EH (cell line): ENCODE data around the gene LPGAT1.
A peak's percentile ranks its signal among the peaks of the same experiment; 100 is the strongest.
"Not testable (repeated sequence)": the region's sequence is repeated elsewhere in the genome, so short reads cannot be mapped to it uniquely, and the experiment has no call there.

Experiments used
- DNase-seq: peaks from one replicate; pipeline ENCODE4 v3.0.0-alpha.2; 2015; ENCODE audit warnings: low read depth

The LPGAT1 gene

GRCh38 chr1:211703812-211704537, 126.6 kb downstream of the LPGAT1 start:
- DNase-seq = no peak

- no peak for DNase-seq
These were observed 128.8 kb downstream of the LPGAT1 start for GRCh38 chr1:211701733-211702132.

GRCh38 chr1:211699059-211699458, 131.5 kb downstream of the LPGAT1 start:
- no peak for DNase-seq

DNA sequence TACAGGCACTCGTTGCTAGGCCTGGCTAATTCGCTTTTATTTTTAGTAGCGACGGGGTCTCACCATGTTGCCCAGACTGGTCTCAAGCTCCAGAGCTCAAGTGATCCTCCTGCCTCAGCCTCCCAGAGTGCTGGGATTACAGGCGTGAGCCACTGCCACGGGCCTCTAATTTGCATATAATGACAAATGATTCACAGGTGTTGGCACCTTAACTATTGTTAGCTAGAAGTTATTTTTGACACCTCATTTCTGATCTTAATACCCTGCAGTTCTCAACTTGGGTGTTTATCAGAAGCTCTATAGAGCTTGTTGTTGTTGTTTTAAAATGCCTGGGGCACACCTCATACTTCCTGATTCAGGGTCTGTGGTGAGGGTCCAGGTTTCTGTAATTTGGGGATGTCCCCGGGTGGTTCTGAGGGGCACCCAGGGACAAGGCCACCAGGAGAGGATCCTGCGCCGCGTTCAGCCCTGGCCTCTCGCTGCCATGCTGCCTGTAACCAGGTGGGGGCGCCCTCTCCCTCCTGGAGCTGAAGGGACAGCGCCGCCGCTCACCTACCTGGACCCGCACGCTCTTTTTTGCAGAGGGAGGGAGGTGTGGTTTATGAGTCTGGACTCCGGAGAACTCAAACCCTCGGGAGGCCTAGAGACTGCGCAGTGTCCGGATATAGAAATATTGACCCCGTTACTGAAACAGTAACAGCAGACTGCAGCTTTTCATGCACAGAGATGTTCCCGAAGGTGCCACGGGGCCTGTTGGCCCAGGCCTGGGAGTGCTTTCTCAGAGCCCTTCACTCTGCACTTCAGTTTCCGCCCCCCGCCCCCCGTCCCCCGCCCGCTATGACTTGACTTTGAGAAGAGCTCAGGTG, 132.2 kb downstream of the LPGAT1 start:
- DNase-seq = peak; percentile 65

- no peak for DNase-seq
These were observed 133.2 kb downstream of the LPGAT1 start for GRCh38 chr1:211697356-211697755.

GRCh38 chr1:211695135-211695816, 135.3 kb downstream of the LPGAT1 start:
- no peak for DNase-seq

DNA sequence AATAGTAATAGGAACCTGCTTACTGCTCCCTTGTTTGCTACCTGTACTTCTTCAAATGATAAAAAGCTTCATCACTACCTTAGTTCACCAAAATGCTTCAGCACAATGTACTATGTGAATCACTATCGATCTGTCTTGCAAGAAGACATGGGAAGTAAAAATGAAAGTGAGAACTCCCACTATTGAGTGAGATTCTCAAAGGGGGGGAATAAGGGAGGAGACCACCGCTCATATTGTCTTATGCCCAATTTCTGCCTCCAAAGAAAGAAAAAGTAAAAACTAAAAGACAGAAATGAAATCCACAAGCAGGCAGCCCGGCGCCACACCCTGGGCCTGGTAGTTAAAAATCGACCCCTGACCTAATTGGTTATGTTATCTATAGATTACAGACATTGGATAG, 136.7 kb downstream of the LPGAT1 start:
- not testable (repeated sequence) for DNase-seq
